CD4-positive, alpha-beta T cell treated with Interleukin-6 at 100 ng/mL for 8 hours (primary cell): ENCODE data around the gene NAALADL2.
"Not testable (repeated sequence)": the region's sequence is repeated elsewhere in the genome, so short reads cannot be mapped to it uniquely, and the experiment has no call there.

Experiments used
- DNase-seq: peaks from one replicate; pipeline ENCODE4 v3.0.0-alpha.2; 2020; ENCODE audit warnings: mixed read lengths, low spot score

Gene NAALADL2

DNA sequence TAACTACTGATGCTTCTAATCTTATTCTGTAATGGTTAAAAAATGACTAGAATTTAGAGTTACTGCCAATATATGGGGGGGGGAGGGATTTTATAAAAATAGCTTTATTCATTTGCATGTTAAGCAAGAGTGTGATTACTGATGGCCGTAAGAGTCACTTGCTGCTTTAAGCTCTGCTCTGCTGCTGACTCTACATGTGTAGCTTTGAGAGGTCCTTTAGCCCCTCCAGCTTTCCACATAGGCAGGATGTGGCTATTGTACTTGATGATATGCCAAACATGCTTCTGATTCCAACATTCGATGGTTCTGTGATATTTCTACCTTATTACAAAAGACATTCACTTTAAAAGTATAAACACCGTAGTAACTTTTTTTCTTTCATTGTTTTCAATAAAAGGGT is 511.3 kb downstream of the NAALADL2 start:
- not testable (repeated sequence) for DNase-seq

DNA sequence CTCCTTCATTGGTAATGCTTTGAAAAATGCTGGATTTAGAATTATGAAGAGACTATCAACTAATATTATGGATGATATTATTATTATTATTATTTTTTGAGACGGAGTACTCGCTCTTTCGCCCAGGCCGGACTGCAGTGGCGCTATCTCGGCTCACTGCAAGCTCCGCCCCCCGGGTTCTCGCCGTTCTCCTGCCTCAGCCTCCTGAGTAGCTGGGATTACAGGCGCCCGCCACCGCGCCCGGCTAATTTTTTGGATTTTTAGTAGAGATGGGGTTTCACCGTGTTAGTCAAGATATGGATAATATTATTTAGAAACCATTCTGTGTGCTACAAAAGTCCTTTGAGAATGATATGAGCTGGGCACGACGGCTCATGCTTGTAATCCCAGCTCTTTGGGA is 512.1 kb downstream of the NAALADL2 start:
- DNase-seq = not testable (repeated sequence)

DNA sequence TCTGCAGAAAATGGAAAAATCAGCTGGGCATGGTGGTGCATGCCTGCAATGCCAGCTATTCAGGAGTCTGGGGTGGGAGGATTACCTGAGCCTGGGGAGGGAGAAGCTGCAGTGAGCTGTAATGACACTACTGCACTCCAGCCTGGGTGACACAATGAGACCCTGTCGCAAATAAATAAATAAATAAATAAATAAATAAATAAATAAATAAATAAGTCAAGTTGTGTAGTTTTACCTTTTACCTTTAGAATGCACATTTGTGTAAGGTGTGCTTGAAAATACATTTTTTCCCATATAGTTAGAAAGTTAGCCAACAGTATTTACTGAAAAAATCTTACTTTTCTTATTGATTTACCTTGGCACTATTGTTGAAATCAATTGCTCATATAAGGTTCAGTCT is 515.6 kb downstream of the NAALADL2 start:
- DNase-seq = no peak

DNA sequence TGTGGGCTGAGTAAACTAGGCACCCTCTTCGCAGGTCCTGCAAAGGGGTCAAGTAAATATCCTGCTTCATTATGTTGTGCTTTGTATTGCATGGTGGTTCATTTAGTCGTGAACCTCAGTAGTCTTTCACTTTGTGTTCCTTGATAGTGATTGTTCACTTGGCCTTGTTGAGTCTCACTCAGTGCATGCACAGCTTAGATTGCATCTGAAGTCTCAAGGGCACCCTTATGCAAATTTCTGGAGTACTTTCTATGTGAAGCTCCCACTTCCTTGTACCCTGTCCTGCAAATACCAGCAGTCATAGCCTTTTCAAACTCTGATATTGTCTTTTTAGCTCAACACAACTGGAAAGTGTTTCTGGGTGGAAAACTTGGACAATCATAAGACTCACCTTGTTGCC is 519.2 kb downstream of the NAALADL2 start:
- no peak for DNase-seq

DNA sequence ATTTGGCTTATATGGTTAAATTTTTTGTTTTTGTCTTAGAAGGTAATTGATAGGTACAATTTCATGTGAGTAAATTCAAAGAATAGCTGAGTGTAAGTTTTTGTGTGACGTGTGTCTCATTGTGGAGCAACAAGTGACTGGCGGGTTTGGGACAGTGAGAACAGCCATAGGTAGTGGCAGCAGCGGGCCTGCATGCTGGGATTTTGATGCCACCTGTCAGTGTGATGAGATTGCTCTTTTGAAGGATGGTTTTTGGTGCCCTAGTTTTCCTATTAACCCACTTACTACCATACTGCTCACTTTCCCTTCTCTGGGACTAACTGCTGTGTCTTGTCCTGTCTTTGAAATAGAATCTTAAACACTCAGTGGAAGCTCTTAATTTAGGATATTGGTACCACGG is 522.6 kb downstream of the NAALADL2 start:
- no peak for DNase-seq

DNA sequence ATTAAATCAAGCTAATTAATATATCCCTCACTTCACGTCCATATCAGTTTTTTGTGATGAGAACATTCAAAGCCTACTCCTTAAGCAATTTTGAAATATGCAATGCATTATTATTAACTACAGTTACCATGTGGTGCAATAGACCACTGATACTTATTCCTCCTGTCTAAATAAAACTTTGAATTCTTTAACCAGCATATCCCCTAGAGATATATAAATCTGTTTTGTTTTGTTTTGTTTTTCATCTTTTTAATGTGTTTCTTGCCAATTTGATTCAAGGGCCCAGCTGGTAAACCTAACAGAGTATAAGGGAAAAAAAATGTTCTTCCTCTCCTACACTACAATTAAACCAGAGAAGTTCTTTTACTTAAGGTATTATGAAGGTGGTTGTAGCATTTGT is 524.2 kb downstream of the NAALADL2 start:
- no peak for DNase-seq

DNA sequence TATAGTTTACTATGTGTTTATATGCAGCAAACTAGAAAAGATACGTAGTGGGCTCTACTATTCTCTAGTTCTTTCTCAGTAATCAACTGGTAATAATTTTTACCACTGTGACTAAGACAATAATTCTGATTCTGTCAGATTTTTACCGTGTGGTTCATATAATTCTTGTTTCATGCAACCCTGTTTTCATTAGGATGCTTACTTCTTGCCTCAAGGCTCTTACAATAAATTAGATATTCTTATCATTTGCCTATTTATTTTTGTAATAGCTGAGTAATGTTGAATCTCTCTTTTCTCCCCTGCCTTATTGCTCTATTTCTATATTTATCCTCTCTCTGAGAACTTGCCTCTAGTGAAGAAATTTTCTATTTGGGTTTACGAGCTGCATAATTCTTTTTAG is 524.7 kb downstream of the NAALADL2 start:
- no peak for DNase-seq

DNA sequence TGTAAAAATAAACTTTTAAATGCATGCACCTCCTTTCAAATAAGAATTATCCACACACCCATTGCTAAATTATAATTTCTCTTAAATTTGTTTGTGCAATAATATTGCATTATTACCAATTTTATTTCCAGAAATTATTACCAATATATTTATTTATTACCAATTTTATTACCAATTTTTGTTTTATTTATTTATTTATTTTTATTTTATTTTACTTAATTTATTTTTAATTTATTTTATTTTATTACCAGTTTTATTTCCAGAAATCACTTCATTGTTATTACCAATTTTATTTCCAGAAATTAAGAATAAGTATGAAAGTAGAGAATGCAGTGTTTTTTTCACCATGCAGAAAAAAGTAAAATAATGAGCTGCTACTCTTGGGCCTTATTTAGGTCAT is 525.4 kb downstream of the NAALADL2 start:
- no peak for DNase-seq

DNA sequence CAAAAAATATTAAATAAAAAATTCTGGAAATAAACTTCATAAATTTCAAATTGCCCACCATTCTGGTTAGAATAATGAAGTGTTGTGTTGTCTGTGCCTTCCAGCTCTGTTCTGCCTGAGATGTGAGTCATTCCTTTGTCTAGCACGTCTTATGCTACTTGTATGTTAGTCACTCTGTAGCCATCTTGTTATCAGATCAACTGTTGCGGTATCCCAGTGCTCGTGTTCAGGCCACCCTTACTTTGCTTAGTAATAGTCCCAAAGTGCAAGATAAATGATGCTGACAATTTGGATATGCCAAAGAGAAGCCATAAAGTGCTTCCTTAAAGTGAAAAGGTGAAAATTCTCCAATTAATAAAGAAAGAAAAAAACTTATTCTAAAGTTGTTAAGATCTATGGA is 527.5 kb downstream of the NAALADL2 start:
- DNase-seq = no peak

DNA sequence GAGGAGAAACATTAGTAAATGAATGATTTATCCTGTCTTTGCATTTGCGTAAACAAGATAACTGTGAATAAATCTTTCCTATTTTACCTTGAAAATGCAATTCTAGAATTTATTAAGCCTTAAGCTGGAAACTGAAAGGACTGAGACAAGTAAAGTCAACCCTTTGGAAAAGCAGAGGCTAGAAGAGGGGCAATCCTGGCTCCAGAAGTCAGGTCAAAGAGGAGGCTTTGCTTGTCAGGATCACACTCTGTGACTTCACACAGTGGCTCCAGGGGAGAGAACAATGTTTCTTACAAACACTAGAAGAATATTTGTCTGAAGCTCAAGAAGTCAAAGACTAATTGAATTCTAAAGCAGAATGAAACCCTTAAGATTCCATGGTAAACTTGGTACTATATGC is 530.4 kb downstream of the NAALADL2 start:
- no peak for DNase-seq

DNA sequence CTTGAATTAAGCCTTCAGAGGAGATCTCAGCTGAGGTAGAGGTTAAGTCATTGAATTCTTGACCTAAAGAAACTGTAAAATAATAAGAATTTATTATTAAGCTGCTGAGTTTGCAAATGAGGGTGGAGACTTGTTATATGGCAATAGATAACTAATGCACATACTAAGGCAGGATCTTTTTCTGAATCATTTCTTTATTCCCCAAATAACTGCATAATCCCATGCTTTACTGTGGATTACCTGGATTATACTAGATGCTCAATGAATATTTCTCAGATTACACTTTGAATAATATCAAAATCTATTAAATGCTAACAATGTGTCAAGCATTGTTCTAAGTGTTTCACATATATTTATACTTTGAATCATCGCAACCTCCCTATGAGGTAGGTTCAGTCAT is 532.5 kb downstream of the NAALADL2 start:
- no peak for DNase-seq

DNA sequence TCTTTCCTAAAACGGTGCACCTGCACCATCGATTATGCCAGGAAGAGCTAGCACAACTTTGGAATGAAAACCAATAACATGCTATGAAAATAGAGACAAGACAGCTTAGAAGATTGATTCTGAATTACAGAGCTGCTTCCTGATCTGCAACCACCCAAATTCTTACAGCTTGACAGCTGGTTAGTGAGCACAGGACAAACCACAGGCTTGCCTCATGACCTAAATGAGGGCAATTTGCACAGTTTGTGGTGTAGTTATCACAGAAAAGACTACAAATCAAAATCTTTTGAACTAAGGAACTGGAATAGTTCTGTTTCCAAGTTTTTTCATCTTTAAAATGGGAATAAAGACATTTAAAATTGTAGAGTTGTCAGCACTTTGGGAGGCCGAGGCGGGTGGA is 533.5 kb downstream of the NAALADL2 start:
- DNase-seq = no peak

DNA sequence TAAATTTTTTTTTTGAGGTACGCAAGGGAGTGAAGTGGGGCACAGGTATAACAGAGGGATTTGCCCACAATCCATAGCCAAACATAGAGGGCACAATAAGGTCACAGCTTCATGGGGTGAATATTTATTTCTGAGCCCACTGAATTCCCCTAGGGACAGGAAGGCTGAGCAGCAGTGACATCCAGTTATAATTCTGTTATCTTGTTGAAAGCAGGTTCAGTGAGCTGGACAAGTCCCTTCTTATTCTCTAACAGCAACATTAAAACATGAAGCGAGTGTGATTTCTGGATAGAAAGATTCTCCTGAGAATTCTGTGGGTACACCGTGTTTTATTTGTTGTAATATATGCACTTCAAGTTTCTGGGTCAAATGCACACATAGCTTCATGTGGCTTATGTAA is 538.2 kb downstream of the NAALADL2 start:
- DNase-seq = no peak

DNA sequence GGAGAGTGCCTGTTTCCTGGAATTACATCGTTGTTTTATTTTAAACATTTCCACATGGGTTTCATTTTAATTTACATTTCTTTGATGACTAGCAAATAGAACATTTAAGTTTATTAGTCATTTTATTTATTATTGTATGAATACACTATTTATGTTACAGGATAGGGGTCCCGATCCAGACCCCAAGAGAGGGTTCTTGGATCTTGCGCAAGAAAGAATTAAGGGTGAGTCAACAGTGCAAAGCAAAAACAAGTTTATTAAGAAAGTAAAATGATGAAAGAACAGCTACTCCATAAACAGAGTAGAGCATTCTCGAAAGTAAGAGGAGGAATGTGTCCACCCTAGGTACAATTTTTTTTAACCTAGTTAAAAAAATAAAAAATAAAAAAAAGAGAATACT is 539.5 kb downstream of the NAALADL2 start:
- no peak for DNase-seq

DNA sequence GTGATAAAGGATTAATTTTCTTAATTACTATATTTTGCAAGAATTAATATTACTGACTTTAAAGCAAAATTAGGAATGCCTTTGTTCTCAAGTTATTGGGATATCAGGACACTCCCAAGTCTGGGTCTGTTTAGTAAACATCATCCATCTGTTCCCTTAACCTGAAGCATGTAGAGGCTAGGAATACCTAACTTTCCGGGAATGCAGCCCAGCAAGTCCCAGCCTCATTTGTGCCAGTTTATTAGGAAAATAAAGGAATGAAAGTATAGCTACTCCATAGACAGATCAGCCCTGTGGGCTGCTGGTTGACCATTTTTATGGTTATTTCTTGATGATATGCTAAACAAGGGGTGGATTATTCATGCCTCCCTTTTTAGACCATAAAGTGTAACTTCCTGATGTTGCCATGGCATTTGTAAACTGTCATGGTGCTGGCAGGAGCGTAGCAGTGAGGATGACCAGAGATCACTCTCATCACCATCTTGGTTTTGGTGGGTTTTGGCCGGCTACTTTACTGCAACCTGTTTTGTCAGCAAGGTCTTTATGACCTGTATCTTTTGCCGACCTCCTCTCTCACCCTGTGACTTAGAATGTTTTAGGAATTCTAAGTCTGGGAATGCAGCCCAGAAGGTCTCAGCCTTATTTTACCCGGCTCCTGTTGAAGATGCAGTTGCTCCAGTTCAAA is 540.2 kb downstream of the NAALADL2 start:
- DNase-seq = no peak

DNA sequence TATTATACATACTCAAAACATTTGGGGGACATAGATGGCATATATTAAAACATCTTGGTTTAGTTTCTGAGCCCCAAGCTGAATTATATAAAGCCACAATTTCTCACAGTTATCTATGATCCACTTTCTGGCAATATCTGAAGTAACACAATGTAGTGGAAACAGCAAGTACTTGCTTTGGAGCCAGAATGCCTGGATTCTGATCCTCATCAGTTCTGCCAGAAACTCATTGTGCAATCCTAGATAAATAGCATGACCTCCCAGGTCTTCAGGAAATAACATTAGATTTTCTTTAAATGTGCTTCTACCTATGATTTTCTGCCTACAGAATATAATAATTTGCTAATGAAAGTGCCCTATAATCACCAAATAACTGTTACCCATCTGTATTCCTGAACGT is 544.9 kb downstream of the NAALADL2 start:
- DNase-seq = no peak

DNA sequence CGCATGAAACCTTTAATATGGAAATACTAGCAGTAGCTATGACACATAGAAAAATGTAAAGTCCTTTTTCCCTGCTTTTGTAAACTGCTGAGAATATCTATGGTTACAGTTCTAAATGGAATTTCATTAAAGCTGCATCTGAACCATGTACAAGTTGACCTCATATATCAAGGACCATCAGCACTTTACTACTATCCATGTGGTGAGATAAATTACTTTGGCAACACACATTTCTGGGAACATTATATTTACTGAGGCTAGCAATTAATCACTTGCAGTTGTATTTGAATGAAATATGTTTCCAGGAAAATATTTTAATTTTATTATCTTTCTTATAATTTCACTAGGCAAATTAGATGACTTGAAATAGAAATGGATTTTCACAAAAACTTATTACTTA is 545.5 kb downstream of the NAALADL2 start:
- no peak for DNase-seq

DNA sequence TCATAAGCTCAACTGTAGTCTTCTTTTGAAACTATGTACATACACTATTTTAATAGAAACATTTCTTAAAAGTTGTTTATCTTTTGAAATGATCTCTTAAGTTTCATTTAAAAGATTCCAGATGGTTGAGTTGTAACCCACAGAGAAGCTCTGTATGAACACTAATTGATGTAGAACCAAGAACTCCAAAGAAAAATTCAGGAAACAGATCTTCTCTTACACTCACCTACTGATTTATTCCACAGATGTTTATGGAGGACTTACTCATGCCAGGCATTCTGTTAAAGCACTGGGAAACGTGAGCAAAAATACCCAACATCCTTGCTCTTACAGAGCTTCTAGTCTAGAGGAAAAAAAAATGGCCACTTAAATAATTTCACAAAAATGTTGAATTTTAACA is 551.1 kb downstream of the NAALADL2 start:
- DNase-seq = no peak

DNA sequence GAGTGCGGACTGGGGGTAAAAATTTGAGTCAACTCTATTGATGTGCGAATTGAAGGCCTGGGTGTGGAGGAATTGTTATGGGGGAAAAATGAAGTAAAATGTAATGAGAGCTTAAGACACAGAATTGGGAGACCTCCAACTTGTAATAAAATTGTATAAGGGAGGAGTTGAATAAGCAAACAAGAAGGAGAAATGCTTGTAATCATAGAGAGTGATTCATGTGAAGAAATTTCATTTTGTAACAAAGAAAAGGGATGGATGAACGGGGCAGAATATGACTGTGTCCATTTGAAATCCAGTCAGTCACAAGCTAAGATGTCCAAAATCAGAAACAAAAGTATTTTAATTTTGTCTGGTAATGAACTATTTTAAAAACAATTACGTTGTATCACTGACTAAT is 552.3 kb downstream of the NAALADL2 start:
- no peak for DNase-seq

DNA sequence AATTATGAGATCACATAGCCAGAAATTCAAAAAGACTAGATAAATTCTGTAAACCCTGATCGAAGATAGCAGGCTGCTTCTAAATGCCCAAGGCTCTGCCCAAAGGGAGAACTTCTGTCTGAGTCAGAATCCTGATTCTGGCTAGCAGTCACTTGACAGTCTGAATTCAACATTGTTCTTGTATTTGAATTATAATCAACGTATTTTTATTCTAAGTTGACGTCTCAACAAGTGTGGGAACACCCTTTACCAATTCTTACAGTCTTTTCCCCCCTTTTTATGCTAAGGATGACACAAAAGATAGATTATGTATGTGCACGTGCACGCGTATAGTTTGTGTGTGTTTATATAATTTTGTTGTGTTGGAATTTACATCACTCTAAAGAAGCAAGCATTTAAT is 552.8 kb downstream of the NAALADL2 start:
- DNase-seq = no peak

DNA sequence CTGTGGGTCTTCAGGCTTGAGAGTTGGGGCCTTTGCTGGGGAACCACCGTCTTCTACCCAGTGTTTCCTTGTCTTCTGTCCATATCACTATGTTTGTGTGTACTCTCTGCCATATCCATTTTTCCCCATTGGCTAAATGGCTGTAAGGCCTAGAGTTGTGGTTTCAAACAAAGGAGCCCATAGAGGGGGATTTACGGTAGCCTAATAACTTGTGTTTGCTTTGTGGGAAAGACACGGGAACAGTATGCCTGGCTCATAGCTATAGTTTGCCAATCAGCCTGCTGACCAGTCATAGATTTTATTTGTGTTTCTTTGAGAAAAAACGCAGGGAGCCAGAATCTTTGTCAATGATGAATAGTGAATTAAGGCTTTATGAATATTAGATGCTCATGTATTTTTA is 554.8 kb downstream of the NAALADL2 start:
- DNase-seq = no peak

DNA sequence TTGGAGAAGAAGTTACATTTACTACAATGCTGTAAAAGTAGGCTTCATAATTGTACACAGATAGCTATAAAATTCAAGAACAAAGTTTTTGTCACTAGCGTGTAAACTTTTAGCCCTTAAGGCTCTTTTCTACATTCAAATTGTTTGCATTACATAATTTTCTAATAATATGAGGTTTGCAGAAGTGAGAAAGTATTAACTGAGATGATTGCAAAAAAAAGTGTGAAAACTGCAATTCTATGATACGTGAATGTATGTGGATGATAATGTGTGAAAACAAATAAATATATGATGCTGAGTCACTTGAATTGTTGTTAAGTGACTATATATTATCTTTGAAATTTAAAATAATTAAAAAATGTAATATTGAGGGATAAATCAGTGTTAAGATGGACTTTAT is 557.5 kb downstream of the NAALADL2 start:
- DNase-seq = no peak

DNA sequence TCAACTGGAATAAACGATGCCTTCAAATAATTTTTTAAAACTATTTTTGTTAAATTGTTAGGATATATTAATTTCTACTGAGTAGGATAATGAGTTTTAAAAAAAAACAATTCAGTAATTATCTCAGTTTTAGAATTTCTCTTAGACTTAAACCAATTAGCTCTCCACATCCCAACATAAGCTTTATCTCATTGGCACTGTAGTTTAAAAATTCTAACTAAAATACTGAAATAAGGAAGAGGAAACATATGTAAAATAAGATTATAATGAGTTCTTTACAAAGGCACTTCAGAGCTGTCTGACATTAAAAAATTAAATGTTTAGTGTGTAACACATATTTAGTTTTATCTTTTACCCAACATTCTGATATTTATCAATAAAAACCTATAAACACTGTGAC is 558.3 kb downstream of the NAALADL2 start:
- no peak for DNase-seq

DNA sequence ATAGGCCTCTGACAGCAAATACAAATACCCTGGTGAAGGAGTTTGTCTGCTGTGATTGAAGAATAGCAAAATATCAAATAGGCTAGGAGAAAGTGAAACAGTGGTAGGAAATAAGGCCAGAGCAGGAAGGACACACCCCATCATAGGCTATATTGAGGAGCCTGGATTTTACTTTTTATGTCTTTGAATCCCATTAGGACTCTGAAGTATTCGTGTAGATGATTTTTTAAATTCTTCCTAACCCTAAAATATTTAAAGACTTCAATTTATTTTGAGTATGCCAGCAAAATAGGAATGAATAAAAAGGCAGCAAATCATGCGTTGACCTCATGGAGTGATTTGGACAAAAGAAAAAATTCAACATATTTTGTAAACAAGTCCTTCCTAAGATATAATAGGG is 562.8 kb downstream of the NAALADL2 start:
- no peak for DNase-seq

DNA sequence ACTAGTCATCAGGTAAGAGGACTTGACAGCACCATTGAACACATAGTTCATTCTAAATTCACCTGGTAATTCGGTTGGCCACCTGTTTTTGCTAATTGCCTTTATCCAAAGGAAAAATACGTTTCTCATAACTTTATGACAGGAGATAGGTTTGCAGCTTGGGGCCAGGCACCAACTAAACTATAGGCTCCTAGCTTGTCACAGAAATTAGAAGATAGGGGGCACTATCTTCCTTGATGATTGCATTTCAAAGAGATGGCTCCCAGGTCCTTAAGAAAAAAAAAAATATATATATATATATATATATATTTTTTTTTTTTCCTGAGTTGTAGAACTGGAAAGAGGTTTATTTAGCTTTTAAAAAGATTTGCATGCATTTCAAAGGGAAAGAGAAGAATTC is 563.6 kb downstream of the NAALADL2 start:
- DNase-seq = no peak
